Activated CD8-positive, alpha-beta memory T cell treated with anti-CD3 and anti-CD28 coated beads for 24 hours (primary cell): ENCODE measurements around the gene NDEL1.

ENCODE experiments used
- DNase-seq: peaks from one replicate; pipeline ENCODE4 v3.0.0-alpha.2; 2020

The NDEL1 gene

DNA sequence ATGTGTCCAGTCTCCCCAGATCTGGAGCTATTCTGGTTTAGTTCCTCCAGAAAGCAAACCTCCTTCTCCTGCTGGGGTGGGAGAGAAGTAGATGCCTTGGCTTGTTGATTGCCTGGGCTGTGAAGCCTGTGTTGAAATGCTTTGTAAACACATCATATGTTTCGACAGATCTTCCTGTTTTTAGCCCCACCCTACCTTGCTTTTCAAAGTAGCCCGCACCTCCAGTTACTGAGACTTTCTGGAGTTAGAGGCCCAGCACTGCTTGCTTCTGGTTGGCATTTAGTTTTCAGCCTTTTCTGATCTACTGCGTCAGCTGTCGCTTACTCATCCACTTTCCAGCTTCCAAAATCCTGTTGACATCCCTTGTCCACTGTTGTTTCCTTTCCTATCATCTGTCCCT is 17.9 kb upstream of the NDEL1 start:
- no peak for DNase-seq

GRCh38 chr17:8418471-8418870 is 17.2 kb upstream of the NDEL1 start:
- no peak for DNase-seq

DNA sequence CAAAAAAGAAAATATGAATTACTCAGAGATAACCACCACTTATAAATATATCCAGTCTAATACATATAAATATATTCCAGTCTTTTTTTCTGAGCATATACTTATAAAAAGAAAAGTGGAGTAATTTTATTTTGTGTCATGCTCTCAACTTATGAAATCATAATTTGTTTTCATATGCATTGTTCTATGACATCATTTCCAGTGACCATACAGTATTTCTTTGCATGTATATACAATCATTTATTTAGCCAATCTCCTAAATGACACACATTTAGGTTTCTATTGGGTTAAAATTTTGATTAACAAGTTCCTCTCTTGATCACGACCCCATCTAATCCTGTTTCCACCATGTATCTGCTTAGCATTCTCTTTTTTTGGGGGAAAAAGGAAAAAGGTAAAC is 16.4 kb upstream of the NDEL1 start:
- no peak for DNase-seq

DNA sequence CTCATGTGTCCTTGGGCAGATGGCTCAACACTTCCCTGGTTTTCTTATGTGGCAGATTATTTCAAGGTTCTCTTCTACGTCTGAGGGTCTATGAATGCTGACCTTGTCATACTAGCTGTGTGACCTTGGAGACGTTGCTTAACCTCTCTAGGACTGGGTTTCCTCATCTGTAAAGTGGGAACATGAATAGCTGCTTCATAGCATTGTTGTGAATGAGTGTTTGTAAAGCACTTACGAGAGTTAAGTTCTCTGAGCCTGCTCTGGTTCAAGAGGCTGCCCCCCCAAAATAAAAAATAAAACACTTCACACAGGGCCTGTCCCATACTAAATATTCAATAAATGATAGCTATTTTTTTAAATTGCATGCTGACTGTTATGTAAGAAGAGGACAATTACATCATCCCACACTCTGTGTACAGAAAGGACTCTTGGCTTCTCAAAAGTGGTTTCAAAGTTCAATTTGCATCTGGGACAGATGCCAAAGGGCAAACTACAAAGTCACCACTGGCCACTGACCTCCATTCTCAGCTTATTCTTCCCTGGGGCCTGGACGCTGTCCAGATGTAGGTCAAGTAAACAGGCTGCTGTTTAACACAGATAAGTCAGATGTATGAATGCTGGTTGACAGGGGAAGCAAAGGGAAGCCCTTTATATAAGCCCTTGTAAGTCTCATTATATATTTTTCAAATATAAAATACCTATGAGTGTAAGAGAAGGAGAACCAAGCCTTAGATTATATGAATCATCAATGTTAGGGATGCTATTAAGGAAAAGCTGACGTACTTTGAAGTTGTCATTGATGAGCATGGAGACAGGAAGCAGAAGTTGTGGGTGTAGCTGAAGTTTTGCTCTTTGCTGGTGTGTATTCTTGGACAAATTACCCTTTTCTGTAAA is 15.4 kb upstream of the NDEL1 start:
- DNase-seq: no peak

GRCh38 chr17:8421571-8421970 is 14.1 kb upstream of the NDEL1 start:
- no peak for DNase-seq

DNA sequence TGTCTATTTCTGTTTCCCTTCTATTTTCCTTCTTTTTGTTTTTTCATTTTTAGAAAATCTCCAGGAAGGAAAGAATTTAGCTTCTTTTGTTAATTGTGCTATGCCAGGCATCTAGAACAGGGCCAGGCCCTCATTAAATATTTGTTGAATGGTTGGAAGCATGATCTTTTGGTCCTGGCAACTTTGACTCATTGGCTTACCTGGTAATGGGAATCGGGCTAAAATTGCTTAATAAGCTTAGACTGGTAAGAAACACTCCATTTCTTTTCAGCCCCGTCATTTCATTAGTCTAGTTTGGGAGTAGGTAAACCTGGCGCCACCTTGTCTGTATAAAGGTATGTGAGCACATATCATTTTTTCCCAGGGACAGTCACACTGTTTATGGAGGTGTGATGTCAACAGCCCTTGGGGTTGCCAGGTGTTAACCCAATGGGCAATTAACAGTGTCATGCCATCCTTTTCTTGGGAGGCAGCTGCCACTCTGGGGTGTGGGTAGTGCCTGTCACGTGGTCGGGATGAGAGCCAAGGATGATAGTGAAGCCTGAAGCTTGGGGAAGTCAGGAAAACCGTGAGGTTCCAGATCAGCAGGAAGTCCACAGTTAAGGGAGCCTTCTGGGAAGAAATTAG is 9.5 kb upstream of the NDEL1 start:
- no peak for DNase-seq

DNA sequence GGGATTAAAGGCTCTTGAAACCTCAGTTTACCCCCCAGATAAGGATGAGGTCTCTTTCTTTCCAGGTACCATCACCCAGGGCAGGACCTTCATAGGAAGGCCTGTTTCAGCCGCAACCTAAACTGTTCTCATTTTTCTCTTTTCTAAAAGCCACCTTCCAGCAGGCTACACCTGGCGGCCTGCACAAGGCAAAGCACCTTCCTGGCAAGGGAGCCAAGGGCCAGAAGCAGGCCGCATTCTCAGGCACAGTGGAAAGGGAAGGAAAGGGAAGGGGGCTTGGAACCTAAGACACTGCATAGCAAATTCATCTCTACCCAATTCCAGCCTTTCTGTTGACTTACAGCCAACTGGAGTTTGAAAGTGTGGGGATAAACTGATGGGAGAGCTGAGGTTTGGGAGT is 8.9 kb upstream of the NDEL1 start:
- no peak for DNase-seq

DNA sequence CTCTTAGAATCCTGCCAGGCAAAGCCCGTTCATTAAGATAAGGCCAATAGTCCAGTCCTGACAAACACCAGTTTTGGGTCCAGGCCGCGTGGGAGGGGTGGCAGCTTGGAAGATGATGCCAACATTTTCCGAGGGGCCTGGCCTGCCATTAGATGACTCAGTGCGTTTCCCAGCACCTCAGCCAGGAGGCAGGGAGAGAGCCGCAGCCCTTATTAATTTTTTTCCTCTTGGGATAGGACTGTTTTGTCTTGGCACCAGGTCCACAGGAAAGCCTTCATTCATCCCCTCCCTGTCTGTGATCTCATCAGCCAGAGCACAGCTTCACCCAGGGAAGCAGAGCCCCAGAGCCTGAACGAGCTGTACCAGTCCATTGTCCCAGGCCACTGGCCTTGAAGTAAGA is 4.7 kb upstream of the NDEL1 start:
- DNase-seq: no peak

DNA sequence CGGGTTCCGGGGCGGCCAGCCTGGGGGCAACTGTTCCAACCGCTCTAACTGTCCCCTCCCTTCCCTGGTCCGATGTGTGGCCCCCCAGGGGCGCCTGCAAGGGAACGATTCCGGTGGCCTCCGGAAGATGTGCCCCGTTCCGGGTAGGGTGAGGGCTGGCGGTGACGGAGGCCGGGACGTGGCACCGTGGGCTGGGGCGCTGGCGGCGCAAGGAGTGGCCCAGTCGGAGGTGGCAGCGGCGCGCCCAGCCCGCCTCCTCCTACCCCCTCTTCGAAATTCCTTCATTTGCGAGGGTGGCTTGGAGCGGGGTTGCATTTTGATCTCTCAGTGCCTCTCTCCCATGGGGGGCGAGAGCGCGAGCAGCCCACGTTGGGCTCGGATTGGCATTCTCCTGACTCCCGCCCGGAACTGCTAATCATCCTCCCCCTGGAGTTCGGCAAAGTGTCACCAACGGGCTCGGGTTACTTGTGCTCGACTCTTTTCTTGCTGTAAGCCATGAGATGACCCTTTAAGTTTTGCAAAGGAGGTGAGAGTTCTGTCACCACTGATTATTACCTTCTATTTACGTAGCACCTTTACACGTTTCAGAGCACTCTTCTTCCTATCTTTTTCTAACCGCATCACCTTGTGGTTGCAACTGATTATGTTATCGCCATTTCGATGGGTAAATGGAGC is 622 bp downstream of the NDEL1 start:
- DNase-seq: peak; percentile 85

- no peak for DNase-seq
These were observed 1.1 kb downstream of the NDEL1 start for GRCh38 chr17:8436844-8437171.

DNA sequence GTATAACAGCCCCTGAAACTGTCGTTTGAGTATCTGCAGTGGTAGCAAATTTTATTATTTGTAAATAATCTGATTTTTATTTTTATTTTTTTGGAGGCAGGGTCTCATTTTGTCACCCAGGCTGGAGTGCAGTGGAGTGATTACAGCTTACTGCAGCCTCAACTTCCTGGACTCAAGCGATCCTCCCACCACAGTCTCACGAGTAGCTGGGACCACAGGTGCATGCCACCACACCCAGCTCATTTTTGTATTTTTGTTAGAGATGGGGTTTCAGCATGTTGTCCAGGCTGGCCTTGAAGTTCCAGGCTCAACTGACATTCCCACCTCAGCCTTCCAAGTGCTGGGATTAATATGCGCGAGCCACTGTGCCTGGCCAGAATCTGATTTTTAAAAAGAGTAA is 2.8 kb downstream of the NDEL1 start:
- no peak for DNase-seq

GRCh38 chr17:8439681-8440080 is 4.0 kb downstream of the NDEL1 start:
- DNase-seq: no peak

- DNase-seq: no peak
These were observed 6.0 kb downstream of the NDEL1 start for GRCh38 chr17:8441690-8442089.

DNA sequence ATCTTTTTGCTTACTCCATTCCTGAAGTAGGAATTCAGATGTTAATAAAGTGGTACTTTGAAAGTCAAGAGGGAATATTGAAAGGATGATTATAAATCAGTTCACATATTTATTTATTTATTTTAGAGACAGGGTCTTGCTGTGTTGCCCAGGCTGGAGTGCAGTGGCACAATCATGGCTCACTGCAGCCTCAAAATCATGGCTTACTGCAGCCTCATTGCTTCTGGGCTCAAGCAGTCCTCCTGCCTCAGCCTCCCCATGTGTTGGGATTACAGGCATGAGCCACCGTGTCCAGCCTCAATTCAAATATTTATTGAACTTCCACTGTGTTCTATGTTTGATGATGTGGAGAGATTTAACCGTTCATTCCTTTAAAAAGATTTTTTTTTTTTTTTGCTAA is 6.6 kb downstream of the NDEL1 start:
- DNase-seq: no peak

DNA sequence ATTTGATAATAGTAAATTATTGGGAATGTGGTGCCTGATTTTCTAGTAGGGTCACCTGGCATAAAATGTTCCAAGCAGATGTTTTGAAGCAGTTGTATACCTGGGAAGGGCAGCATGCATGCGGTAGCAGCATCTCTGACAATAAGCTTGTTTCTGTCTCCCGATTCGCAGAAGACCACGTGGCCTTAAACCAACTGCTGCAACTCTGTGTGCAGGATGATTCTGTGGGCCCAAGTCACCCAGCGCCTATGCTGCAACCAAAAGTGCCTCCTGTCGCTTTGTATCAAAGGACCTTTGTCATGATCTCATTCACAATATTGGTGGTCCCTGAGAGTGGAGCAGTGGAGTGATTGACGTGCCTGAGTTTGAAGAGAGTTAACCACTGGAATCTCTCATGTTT is 8.1 kb downstream of the NDEL1 start:
- no peak for DNase-seq

DNA sequence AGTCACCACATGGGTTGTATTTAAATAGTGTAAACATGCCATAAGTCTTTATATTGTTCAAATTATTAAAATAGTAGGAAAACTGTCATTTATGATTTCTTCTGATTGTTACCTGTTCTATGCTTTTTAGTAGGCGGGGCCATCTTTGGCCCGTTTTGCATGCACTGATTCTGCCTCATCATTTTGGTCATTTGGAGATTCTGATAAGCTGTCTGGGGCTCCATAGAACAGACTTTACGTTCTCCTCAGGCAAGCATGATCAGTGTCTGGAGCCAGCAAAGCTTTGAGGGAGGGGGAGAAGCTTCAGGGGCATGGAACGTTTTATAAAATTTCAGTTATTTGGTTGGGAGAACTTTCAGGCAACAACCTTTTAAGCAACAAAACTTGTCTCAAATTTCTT is 8.8 kb downstream of the NDEL1 start:
- DNase-seq: no peak

DNA sequence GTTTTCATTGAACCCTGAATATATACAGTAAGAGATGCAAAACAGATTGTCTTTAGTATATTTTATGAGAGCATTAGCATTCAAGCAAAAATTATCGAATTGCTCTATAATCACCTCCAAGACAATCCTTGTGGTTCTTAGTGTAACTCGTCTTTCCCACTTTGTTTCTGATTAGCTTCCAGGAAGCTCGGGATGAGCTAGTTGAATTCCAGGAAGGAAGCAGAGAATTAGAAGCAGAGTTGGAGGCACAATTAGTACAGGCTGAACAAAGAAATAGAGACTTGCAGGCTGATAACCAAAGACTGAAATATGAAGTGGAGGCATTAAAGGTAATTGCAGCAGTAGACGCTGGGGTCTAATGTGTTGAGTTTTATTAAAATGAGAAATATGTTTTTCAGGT is 9.9 kb downstream of the NDEL1 start:
- no peak for DNase-seq

DNA sequence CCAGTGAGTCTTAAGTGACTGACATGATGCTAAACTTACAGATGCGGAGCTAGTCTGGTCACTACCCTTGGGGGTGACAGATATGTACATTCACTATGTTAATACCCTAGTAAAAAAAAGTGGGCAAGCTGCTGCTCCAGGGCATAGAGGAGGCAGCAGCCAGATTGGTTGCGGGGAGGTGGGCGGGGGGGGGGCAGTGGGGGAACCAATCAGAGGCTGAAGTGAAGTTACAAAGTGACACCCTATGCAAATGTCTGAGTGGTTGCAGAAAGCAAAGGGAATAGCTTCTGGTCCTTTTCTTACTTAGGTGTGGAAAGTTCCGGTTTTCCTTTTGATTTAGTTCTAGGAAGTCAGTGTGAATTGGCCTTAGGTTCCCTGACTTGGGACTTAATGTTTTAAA is 12.1 kb downstream of the NDEL1 start:
- DNase-seq: no peak

GRCh38 chr17:8448310-8448709 is 12.6 kb downstream of the NDEL1 start:
- no peak for DNase-seq

DNA sequence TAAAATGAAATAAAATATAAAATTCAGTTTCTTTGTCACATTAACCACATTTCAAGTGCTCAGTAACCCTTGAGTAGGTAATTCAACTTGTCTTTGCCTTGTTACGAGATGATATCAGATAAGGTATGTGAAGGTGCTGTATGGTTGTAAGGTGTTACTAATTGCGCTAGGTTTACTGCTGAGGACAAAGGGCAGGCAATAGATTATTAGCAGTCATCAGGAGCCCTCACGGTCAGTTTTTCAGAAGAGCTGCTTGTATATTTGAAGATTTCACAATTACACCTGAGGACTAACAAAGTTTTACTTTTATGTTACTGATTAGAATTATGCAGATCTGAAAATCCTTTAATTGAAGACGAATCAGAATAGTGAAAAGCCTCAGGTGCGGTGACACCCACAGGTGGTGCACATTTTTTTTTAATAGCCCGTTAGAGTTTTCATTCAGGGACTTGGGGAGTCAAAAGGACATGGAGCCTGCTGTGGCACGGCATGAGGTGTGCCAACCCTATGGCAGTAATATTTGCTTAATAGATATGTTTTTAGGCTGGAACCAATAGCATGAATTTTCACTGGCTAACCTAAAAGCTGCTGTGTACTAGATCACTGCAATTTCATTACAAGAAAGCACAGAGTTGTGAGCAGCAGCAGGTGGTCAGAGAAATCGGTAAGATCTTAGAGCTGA is 16.4 kb downstream of the NDEL1 start:
- no peak for DNase-seq

- no peak for DNase-seq
These were observed 17.6 kb downstream of the NDEL1 start for GRCh38 chr17:8453326-8453725.

DNA sequence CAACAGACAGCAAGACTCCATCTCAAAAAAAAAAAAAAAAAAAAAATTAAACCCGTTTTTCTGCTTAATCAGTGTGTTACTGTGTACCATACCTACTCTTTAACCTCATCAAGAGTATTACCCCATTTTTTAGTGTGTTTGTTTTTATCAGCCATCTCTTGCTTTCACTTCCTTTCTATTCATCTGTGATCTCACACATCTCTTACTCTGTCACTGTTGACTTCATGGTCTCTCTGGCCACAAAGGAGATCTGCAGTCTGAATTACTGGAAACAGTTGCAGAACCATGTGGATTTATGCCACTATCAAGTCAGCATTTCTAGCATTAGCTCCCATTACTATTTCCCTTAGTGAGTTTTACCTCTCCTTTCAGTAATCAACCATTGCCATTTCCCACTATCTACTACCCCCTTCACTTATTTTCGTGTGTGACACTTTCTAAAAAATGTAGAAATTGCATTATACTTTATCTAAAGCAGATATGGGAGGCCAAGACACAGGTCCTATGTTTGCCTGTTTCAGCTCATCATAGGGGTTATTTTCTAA is 20.1 kb downstream of the NDEL1 start:
- DNase-seq: no peak

DNA sequence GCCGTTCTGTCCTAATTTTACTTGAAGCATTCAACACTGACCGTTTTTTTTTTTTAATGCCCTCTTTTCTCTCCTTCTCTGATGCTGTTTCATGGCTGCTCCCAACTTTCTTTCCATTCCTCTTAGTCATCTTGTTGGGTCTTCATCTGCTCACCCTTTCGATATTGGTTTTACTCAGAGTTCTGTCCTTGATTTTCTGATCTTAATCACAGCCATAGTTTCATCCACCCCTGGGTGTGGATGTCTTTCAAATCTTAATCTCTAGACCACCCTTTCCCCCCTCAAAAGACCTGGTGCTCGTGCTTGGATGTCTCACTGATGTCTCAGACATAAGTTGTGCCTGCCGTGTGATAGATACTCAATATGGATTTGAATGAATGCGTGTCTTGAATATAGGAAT is 22.4 kb downstream of the NDEL1 start:
- DNase-seq: no peak
